ENCODE measurements around the gene TGFA.

GRCh38 chr2:70569559-70569958 lies 15.9 kb upstream of the TGFA start:
- TF ChIP-seq CTCF (conservative IDR thresholded peaks at IDR 0.05) (no peak), EZH2 (IDR thresholded peaks at IDR 0.05; ENCODE audit: low read depth) (no peak)
